ENCODE data around the gene CD300LF.

- TF ChIP-seq CTCF (conservative IDR thresholded peaks at IDR 0.05; ENCODE audit: low read length) (no peak), EZH2phosphoT487 (IDR thresholded peaks at IDR 0.05; ENCODE audit: borderline replicate concordance) (no peak)
These were observed 11.2 kb upstream of the CD300LF start for GRCh38 chr17:74723891-74724290.
